Right kidney (tissue), 1 donor: ENCODE data around the gene CAMTA1.

Experiments used
- DNase-seq: peaks from one replicate; pipeline ENCODE4 v3.0.0-alpha.2; 2016

CAMTA1 gene

DNA sequence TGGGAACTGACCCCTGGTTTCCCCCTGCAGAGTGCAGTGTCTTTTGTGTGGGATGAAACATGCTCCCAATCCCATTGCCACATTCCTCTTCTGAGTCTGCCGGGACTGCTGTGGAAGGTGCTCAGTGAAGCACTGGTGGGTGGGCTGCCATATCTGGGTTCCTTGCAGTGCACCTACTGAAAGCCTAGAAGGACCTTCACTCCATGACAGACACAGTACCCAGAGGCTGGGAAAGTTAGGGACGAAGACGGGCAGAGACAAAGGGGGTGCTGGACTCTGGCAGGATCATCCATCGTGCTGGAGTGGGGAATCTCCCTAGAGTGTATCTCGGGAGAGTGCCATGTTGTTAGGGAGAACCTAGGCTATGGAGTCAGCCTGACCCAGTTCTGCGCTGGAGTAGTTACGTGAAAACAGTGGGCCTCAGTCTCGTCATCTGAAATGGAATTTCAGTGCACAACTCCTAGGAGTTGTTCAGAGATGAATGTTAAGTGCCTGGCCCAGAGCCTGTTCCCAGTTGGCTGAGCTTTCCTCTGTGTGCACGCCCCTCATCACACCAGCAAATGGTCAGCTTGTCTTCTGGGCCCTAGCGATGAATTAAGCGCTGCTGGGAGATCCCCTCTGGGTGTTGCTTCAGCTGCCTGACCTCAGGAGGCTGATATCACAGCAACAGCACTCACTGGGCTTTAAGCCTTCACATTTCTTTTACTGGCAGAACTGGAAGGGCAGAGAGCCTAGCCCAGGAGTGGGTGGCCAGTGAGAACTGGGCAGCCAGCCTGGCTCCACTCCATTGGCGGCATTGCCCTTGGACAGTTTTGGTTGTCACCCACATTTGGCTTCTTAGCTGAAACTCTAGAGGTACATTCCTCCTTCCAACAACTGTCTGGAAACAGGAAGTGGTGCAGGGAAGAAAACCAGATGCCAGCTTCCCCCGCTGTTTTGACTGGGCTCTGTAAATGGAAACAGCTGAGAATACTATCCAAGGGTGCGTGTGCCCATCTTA lies 506.0 kb downstream of the CAMTA1 start:
- DNase-seq = no peak

- DNase-seq = no peak
Observed at GRCh38 chr1:7292036-7292681, 506.9 kb downstream of the CAMTA1 start.

DNA sequence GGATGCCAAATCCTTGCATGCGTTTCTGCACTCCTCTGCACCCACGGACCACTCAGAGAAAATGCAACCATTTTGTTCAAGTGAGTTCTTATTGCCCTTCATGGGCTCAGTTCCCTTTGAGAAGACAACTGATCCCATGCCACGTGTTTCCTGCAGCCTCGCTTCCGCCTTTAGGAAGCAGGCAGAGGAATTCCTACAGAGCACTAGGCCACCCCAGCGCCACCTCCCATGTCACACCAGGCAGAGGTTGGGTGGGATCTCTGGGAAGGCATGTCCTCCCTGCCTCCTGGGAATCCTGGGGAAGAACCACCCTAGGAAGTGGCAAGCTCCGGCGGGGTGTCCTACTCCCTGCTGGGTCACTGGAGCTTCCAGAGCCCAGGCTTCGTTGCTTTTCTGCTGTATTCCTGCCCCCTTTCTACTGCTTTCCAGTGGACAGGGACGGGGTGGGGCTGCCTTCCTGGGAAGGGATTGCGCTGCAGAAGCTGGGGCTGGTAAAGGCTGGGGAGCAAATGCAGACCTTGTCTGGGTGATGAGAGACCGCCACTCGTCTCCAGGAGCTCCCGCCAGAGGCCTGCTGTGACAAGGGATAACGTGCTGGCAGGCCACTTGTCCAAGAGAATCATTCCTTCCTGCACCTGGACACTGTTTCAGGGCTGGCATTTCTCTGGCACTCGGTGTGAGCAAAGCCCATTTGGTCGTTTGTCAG lies 507.6 kb downstream of the CAMTA1 start:
- DNase-seq = no peak

DNA sequence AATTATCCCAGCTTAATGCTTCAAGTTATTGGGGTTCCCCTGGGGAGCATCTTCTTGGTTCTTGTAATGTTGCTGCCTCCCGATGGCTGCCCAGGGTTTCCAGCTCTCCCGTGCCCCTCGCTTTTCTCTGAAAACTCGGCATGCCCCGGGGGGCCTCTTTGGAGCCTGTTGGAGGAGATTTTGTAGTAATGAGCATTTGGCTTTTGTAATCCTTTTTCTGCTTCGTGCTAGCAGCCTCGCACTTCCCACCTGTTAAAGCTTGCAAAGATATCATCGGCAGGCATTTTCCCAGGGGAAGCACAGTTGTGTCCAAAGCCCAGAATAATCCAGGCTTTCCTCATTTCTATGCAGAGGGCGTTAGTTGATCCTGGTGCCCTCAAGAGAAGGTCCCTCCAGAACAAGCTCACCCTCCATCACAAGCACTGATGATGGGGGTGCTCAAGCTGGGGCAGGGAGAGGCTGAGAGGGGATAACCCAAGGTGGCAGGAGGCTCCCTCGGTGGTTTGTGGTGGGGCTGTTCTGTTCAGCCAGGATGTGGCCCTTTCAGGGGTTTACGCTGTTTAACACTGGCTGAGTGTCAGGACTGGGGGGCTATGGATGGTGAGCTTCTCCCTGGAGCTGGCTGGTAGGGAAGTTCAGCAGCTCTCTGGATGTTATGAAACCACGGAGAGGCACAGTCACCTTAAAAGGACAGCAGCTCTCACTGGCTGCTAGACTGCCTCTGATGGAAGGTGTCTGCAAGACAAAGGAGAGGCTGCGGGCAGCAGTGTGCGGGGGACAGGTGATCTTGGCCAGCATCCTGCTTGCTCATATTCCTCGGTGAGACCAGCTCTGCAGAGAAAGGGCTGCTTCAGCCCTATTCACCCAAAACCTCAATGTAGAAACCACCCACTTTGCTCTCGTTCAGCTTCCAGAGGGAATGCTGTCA lies 508.7 kb downstream of the CAMTA1 start:
- no peak for DNase-seq

DNA sequence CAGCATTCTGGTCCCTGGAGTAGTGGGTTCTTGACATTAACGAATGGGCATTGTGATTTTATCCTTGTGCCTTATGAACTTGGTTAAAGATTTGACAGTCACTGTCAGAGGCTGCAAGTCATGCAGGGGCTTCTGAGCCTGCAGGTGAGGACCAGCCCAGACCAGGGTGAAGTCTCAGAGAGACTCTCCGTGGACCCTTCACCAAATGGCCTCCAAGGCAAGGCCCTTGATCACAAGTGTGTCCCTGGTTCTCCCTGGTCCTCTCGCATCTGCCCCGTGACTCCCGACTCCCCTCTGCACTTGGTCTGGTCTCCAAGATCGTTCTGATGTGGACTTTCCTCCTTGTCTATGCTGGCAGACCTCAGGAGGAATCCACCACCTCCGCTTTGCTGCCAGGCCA lies 509.4 kb downstream of the CAMTA1 start:
- no peak for DNase-seq

- DNase-seq = no peak
Observed at GRCh38 chr1:7295946-7296345, 510.7 kb downstream of the CAMTA1 start.

DNA sequence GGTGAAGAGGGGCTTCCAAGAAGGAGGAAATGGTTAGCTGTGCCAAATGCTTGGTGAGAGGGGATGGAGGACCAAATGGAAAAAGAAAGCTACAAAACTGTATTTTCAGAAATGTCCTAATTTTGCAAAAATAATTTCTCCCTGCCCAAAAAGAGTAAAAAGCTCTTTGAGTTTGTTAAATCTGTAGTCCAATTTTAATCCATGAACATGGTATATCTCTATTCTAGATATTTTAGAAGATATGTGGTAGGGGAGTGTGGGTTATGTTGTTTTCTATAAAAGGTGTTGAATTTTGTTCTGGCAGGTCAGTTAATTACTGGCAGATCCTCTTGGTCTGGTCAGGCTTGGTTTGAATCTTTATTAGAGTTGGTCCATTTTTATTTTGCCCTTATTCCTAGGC lies 511.7 kb downstream of the CAMTA1 start:
- no peak for DNase-seq

DNA sequence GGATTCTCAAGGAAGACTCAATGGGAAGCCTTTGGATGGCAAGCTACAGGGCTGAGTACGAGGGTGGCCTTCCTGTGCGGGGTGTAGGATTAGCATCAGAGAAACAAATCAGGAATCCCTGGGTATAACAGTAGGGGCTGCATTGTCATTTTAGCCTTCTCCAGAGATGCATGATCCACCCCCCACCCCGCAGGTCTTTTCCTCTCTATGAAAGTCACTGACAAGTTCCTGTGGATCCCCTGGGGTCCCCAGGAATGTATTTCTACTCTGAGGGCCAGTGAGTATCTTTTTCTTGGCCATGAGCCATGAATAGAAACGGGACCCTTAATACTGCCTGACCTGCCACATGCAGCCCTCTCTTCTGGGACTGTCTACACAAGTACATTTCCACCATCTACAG lies 512.9 kb downstream of the CAMTA1 start:
- DNase-seq = no peak

- DNase-seq = no peak
Observed at GRCh38 chr1:7298749-7299151, 513.5 kb downstream of the CAMTA1 start.

- DNase-seq = no peak
Observed at GRCh38 chr1:7299329-7299799, 514.1 kb downstream of the CAMTA1 start.

DNA sequence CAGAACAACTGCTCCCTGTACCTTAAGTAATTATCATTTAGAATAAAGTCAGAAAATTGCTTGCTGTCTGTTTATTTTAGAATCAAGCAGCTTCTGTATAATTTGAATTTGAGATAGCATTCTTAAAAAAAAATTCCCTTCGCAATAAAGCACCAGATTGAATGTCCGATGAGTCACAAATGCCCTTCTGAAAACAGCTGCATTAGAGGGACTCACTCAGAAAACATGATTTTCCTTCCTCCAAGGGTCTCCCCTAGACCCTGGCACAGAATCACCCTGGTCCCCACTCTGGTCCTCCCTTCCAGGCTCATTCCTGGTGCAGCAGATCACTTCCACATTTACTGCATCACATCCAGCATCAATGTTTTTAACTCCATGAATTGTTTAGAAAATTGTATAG lies 514.7 kb downstream of the CAMTA1 start:
- DNase-seq = no peak

- no peak for DNase-seq
Observed at GRCh38 chr1:7300893-7301663, 515.8 kb downstream of the CAMTA1 start.

GRCh38 chr1:7301664-7301981 lies 516.4 kb downstream of the CAMTA1 start:
- peak; percentile 27 for DNase-seq

- DNase-seq = no peak
Observed at GRCh38 chr1:7302126-7302525, 516.9 kb downstream of the CAMTA1 start.

DNA sequence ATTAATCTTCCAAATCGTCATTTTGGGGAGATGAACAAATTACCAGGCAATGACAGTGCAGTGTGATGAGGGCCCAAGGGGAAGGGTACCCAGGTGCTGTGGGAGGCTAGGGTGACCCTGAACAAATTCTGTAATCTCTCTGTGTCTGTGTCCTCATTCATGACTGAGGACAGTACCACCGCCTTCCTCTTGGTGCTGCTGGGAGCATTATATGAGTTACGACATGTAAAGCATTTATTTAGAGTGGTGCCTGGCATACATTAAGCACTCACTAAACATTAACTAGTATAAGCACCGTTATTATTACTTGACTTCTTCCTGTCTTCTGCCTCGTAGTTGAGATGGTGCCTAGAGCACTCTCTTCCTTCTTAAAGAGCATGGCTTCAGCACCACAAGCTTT lies 517.6 kb downstream of the CAMTA1 start:
- DNase-seq = no peak

- DNase-seq = no peak
Observed at GRCh38 chr1:7303554-7304317, 518.5 kb downstream of the CAMTA1 start.

DNA sequence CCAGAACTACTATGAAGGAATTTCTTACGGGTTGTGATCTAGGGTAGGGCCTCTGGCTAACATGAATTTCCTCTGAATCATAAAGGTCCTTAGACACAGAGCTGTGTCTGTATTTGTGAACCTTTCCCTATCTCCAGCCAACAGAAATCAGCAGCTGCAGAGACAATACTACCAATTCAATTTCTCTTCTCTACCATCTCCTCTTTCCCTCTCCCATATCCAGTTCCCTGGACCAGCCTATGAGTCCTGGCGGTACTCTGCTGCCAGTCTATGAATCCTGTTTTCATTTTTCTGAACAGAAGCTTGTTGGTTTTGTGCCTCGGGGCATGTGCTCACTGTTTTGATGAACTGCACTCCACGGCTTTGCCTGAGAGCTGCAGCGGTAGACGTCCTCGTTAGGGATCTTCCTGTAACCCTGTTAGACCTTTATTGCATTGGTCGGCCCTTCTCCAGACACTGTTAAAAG lies 527.9 kb downstream of the CAMTA1 start:
- no peak for DNase-seq

- DNase-seq = no peak
Observed at GRCh38 chr1:7313826-7314225, 528.6 kb downstream of the CAMTA1 start.

DNA sequence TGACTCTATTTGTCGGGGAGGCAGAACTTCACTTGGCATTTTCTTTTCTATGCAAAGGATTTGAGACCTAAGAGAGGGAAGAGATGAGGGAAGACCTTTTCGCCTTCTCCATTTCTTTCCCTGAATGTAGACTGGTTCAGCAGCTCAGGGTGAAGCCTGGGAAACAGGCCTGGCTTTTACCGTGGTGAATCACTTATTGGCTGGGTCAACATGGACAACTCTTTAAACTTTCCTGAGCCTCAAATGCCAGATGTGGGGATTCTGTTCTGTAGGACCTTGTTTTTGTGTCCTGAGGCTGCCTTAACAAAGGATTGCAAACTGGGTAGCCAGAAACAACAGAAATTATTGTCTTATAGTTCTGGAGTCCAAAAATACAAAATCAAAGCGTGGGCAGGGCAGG lies 530.1 kb downstream of the CAMTA1 start:
- DNase-seq = no peak

DNA sequence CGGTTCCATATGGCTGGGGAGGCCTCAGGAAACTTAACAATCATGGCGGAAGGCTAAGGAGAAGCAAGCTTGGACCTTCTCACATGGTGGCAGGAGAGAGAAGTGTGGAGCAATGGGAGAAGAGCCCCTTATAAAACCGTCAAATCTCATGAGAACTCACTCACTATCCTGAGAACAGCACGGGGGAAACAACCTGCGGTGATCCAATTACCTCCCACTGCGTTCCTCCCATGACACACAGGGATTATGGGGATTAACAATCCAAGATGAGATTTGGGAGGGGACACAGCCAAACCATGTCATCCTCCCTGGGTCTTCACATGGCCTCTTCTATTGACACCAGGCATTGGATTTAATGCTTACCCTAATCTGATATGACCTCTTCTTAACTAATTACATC lies 530.7 kb downstream of the CAMTA1 start:
- DNase-seq = no peak
